ENCODE data around the gene MAPK9. TPM values are rescaled to one million over a fixed set of nuclear protein-coding genes. Genes with fewer than 3 reads are reported as not detected.

Gene MAPK9
- total and polyA plus RNA-seq, 2 experiments from 2014 or later, result 17.8 to 31.3 TPM

GRCh38 chr5:180306796-180307195 lies 14.9 kb upstream of the MAPK9 start:
- no peak overlapping the region for H3K4me3 ChIP-seq
- no peak for DNase-seq (ENCODE audit: low spot score)
- 98% methylated on average over 7 of the region's 8 CpGs for WGBS (ENCODE audit: low lambda C conversion rate, missing lambda C conversion rate)
- no peaks in the 10 kb centered on the region for H3K36me3 ChIP-seq (replicated peaks; ENCODE audit: insufficient read depth, low read depth)
- H2AFZ ChIP-seq, result no peak overlapping the region
- H3K4me2 ChIP-seq, result no peak overlapping the region
- no peaks in the 10 kb centered on the region for H3K9me2 ChIP-seq (replicated peaks; ENCODE audit: insufficient read depth)
- H3K4me1 ChIP-seq (ENCODE audit: insufficient read depth), result no peaks in the 10 kb centered on the region
- no peaks in the 10 kb centered on the region for H3K9me3 ChIP-seq (ENCODE audit: low read depth)
- H3K79me2 ChIP-seq, result no peaks in the 10 kb centered on the region
- no peaks in the 10 kb centered on the region for H3K27me3 ChIP-seq
- no peaks in the 10 kb centered on the region for H4K20me1 ChIP-seq (ENCODE audit: insufficient read depth, poor library complexity, severe bottlenecking)
- TF ChIP-seq EZH2phosphoT487 (IDR thresholded peaks at IDR 0.05; ENCODE audit: low read depth, severe bottlenecking, unreplicated experiment) (no peak), EZH2 (IDR thresholded peaks at IDR 0.05; ENCODE audit: borderline replicate concordance) (no peak)
- TF ChIP-seq, protein P1, sequence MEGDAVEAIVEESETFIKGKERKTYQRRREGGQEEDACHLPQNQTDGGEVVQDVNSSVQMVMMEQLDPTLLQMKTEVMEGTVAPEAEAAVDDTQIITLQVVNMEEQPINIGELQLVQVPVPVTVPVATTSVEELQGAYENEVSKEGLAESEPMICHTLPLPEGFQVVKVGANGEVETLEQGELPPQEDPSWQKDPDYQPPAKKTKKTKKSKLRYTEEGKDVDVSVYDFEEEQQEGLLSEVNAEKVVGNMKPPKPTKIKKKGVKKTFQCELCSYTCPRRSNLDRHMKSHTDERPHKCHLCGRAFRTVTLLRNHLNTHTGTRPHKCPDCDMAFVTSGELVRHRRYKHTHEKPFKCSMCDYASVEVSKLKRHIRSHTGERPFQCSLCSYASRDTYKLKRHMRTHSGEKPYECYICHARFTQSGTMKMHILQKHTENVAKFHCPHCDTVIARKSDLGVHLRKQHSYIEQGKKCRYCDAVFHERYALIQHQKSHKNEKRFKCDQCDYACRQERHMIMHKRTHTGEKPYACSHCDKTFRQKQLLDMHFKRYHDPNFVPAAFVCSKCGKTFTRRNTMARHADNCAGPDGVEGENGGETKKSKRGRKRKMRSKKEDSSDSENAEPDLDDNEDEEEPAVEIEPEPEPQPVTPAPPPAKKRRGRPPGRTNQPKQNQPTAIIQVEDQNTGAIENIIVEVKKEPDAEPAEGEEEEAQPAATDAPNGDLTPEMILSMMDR (IDR thresholded peaks at IDR 0.05; ENCODE audit: poor library complexity), result no peak
- no peak overlapping the region for H3K27ac ChIP-seq

GRCh38 chr5:180305481-180305880 lies 13.6 kb upstream of the MAPK9 start:
- 84% methylated on average over 12 of the region's 12 CpGs for WGBS (ENCODE audit: low lambda C conversion rate, missing lambda C conversion rate)

GRCh38 chr5:180304431-180305375 lies 12.8 kb upstream of the MAPK9 start:
- no peak for TF ChIP-seq EZH2phosphoT487 (IDR thresholded peaks at IDR 0.05; ENCODE audit: low read depth, severe bottlenecking, unreplicated experiment)
- TF ChIP-seq EZH2 (IDR thresholded peaks at IDR 0.05; ENCODE audit: borderline replicate concordance), result no peak
- TF ChIP-seq, protein P1 (IDR thresholded peaks at IDR 0.05; ENCODE audit: poor library complexity), result no peak
- H3K4me1 ChIP-seq (ENCODE audit: insufficient read depth), result no peaks in the 10 kb centered on the region
- H3K27ac ChIP-seq, result no peak overlapping the region
- H3K4me2 ChIP-seq, result no peak overlapping the region
- no peak for DNase-seq (ENCODE audit: low spot score)
- no peak overlapping the region for H2AFZ ChIP-seq
- H3K9me2 ChIP-seq (replicated peaks; ENCODE audit: insufficient read depth), result no peaks in the 10 kb centered on the region
- H4K20me1 ChIP-seq (ENCODE audit: insufficient read depth, poor library complexity, severe bottlenecking), result no peaks in the 10 kb centered on the region
- H3K4me3 ChIP-seq, result no peak overlapping the region
- WGBS (ENCODE audit: low lambda C conversion rate, missing lambda C conversion rate), result 88% methylated on average over 17 of the region's 18 CpGs
- H3K27me3 ChIP-seq, result no peaks in the 10 kb centered on the region
- no peaks in the 10 kb centered on the region for H3K9me3 ChIP-seq (ENCODE audit: low read depth)
- no peaks in the 10 kb centered on the region for H3K79me2 ChIP-seq
- no peaks in the 10 kb centered on the region for H3K36me3 ChIP-seq (replicated peaks; ENCODE audit: insufficient read depth, low read depth)

More at GRCh38 chr5:180305481-180305880, 13.6 kb upstream of the MAPK9 start:
- Histone ChIP-seq H3K27ac (no peak overlapping the region), H3K4me2 (no peak overlapping the region), H3K9me2 (replicated peaks; ENCODE audit: insufficient read depth) (no peaks in the 10 kb centered on the region), H3K27me3 (no peaks in the 10 kb centered on the region), H3K36me3 (replicated peaks; ENCODE audit: insufficient read depth, low read depth) (no peaks in the 10 kb centered on the region), H3K4me1 (ENCODE audit: insufficient read depth) (no peaks in the 10 kb centered on the region), H2AFZ (no peak overlapping the region), H3K9me3 (ENCODE audit: low read depth) (no peaks in the 10 kb centered on the region), H3K4me3 (no peak overlapping the region), H3K79me2 (no peaks in the 10 kb centered on the region), H4K20me1 (ENCODE audit: insufficient read depth, poor library complexity, severe bottlenecking) (no peaks in the 10 kb centered on the region)
- TF ChIP-seq EZH2phosphoT487 (IDR thresholded peaks at IDR 0.05; ENCODE audit: low read depth, severe bottlenecking, unreplicated experiment), result no peak
- TF ChIP-seq, protein P1 (IDR thresholded peaks at IDR 0.05; ENCODE audit: poor library complexity), result no peak
- no peak for TF ChIP-seq EZH2 (IDR thresholded peaks at IDR 0.05; ENCODE audit: borderline replicate concordance)
- DNase-seq (ENCODE audit: low spot score), result no peak
